Measurements from ENCODE around the gene DGCR6L. TPM values are rescaled to one million over a fixed set of nuclear protein-coding genes. Genes with fewer than 3 reads are reported as not detected.

The DGCR6L gene
- total and polyA plus RNA-seq, 2 of the 4 experiments (the other 2 are of a cell fraction): 65.4 to 80.4 TPM

GRCh38 chr22:20305894-20306645, 13.8 kb downstream of the DGCR6L start:
- H3K27me3 ChIP-seq (ENCODE audit: control insufficient read depth, insufficient read depth, low read length): peaks cover 8% of the 10 kb centered on the region
- no peak overlapping the region for H3K9ac ChIP-seq (ENCODE audit: low read depth, low read length)
- POLR2A ChIA-PET (ENCODE audit: unreplicated experiment): no interaction called here
- no peak overlapping the region for H4K5ac ChIP-seq (ENCODE audit: low read depth, low read length)
- no peak overlapping the region for H3K4ac ChIP-seq (ENCODE audit: low read depth, low read length)
- no peak for TF ChIP-seq RAD21 (IDR thresholded peaks at IDR 0.05; ENCODE audit: low read length)
- TF ChIP-seq BHLHE40 (IDR thresholded peaks at IDR 0.05; ENCODE audit: low read depth, low read length): no peak
- no peak for TF ChIP-seq RFX5 (IDR thresholded peaks at IDR 0.05; ENCODE audit: low read depth, low read length)
- TF ChIP-seq CTCF (conservative IDR thresholded peaks at IDR 0.05; ENCODE audit: low read depth, low read length): no peak
- no peak for TF ChIP-seq CHD1 (IDR thresholded peaks at IDR 0.05; ENCODE audit: low read depth, low read length)
- TF ChIP-seq POLR2A (IDR thresholded peaks at IDR 0.05; ENCODE audit: low read depth, low read length): no peak
- TF ChIP-seq RCOR1 (IDR thresholded peaks at IDR 0.05; ENCODE audit: insufficient replicate concordance, low read length): no peak
- no peak for ATAC-seq (ENCODE audit: low read depth)
- H2BK20ac ChIP-seq (ENCODE audit: low read depth, low read length): no peak overlapping the region
- no peak for DNase-seq
- H3K18ac ChIP-seq (ENCODE audit: low read depth, low read length): no peak overlapping the region
- no peaks in the 10 kb centered on the region; the same call in 1 of the 2 replicates for H4K20me1 ChIP-seq (ENCODE audit: insufficient read depth, low read length)
- H2BK120ac ChIP-seq (ENCODE audit: low read depth, low read length): no peak overlapping the region
- no peak overlapping the region for H4K91ac ChIP-seq (ENCODE audit: insufficient read depth, low read depth, low read length)
- H2BK15ac ChIP-seq (ENCODE audit: low read depth, low read length): no peak overlapping the region
- no peak overlapping the region for H3K4me3 ChIP-seq (ENCODE audit: insufficient read depth, low read depth, low read length)
- intact Hi-C loops (cut with micrococcal nuclease): no loop called here
- CTCF ChIA-PET: no interaction called here
- no peak overlapping the region for H3K27ac ChIP-seq (ENCODE audit: insufficient read depth, low read length)
- no peak overlapping the region for H2AFZ ChIP-seq (replicated peaks; ENCODE audit: low read length, poor library complexity)
- H3K56ac ChIP-seq (ENCODE audit: extremely low read depth, insufficient read depth, low read length): no peak overlapping the region
- no peak overlapping the region for H4K8ac ChIP-seq (ENCODE audit: low read depth in 2 of 2, low read length in 2 of 2)
- no peak overlapping the region for H3K4me2 ChIP-seq (ENCODE audit: low read depth, low read length)
- H2AK5ac ChIP-seq (ENCODE audit: low read depth, low read length): no peak overlapping the region
- in situ Hi-C loops (cut with MboI; ENCODE audit: low sequenced_read_pairs): no loop called here
- H3K9me1 ChIP-seq (ENCODE audit: insufficient read depth, low read length): no peaks in the 10 kb centered on the region
- H3K9me3 ChIP-seq (ENCODE audit: control insufficient read depth, insufficient read depth, low read length): no peaks in the 10 kb centered on the region
- WGBS, 2 experiments (ENCODE audit: extremely low coverage in 2 of 2, insufficient read length in 1 of 2): 84% methylated on average over 12 of the region's 21 CpGs; no CpG with 5 or more reads in 1 of the 2 experiments
- H3K14ac ChIP-seq (replicated peaks; ENCODE audit: low read depth, low read length): no peak overlapping the region
- dilution Hi-C loops (cut with HindIII; ENCODE audit: low sequenced_read_pairs, unreplicated experiment): no loop called here
- no peak overlapping the region for H2AK9ac ChIP-seq (replicated peaks; ENCODE audit: low read depth, low read length, poor library complexity)
- H3K36me3 ChIP-seq (ENCODE audit: control insufficient read depth, insufficient read depth, low read length): no peaks in the 10 kb centered on the region
- H3K23ac ChIP-seq (ENCODE audit: low read depth, low read length): no peak overlapping the region
- peaks cover 7% of the 10 kb centered on the region for H3K4me1 ChIP-seq (ENCODE audit: control insufficient read depth, insufficient read depth, low read length)
- no peaks in the 10 kb centered on the region for H3K79me1 ChIP-seq (ENCODE audit: low read depth in 1 of 2, low read length in 2 of 2)
- no TSS peak for BruUV-seq (replicated peaks)
- no peak overlapping the region for H2BK5ac ChIP-seq (ENCODE audit: low read depth, low read length, poor library complexity, severe bottlenecking)
